Stimulated activated CD4-positive, alpha-beta T cell treated with anti-CD3 and anti-CD28 coated beads, Interleukin-12 subunit alpha, Interleukin-12 subunit beta, amount 100 ng/mL, for 24 hours (primary cell): ENCODE measurements around the gene AARS1.
"Not testable (repeated sequence)": the region's sequence is repeated elsewhere in the genome, so short reads cannot be mapped to it uniquely, and the experiment has no call there.

Experiments used
- DNase-seq, 2 experiments: peaks; one replicate each; pipeline ENCODE4 v3.0.0-alpha.2; 2020; ENCODE audit warnings: low read depth in 2 of 2

Gene AARS1

DNA sequence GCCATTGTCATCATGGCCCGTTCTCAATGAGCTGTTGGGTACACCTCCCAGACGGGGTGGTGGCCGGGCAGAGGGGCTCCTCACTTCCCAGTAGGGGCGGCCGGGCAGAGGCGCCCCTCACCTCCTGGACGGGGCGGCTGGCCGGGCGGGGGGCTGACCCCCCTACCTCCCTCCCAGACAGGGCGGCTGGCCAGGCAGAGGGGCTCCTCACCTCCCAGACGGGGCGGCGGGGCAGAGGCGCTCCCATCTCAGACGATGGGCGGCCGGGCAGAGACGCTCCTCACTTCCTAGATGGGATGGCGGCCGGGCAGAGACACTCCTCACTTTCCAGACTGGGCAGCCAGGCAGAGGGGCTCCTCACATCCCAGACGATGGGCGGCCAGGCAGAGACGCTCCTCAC lies 64.7 kb downstream of the AARS1 start:
- DNase-seq: not testable (repeated sequence)

- not testable (repeated sequence) for DNase-seq
Measured at GRCh38 chr16:70223971-70224513, 65.3 kb downstream of the AARS1 start.

DNA sequence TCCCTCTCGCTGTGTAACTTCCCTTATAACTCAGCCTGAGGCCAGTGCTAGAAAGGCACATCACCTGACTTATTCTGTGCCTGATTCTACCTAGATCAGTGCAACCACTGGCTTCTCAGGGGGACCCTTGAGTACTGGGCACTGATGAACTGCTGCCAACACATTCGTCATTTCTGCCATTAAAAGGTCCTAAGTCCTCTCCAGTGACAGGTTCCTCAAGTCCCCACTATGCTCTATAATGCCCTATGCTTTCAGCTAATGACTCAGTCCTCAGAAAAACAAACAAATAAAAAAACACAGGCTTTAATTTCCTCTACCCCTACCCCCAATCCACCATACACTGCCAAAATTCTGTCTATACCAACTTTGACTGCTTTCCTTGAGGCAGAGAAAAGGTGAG lies 66.1 kb downstream of the AARS1 start:
- not testable (repeated sequence) for DNase-seq

- not testable (repeated sequence) for DNase-seq
Measured at GRCh38 chr16:70222574-70222973, 66.7 kb downstream of the AARS1 start.

GRCh38 chr16:70218586-70218985 lies 70.7 kb downstream of the AARS1 start:
- not testable (repeated sequence) for DNase-seq

DNA sequence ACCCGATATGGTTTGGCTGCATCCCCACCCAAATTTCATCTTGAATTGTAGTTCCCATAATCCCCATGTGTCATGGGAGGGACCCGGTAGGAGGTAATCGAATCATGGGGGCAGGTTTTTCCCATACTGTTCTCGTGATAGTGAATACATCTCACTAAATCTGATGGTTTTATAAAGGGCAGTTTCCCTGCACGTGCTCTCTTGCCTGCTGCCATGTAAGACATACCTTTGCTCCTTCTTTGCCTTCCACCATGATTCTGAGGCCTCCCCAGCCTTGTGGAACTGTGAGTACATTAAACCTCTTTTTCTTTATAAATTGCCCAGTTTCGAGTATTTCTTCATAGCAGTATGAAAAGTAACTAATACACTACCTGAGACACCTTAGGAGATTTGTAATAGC lies 82.9 kb downstream of the AARS1 start:
- not testable (repeated sequence) for DNase-seq

GRCh38 chr16:70204668-70205405 lies 84.5 kb downstream of the AARS1 start:
- DNase-seq: not testable (repeated sequence)

- DNase-seq: not testable (repeated sequence)
Measured at GRCh38 chr16:70204010-70204409, 85.3 kb downstream of the AARS1 start.

GRCh38 chr16:70203508-70203907 lies 85.8 kb downstream of the AARS1 start:
- DNase-seq: not testable (repeated sequence)
